Activated CD4-positive, alpha-beta T cell treated with anti-CD3 and anti-CD28 coated beads, Interleukin-2, amount 50 U/mL, for 4 hours (primary cell): ENCODE data around the gene DOCK2.

ENCODE experiments used
- DNase-seq, 2 experiments: peaks; one replicate each; pipeline ENCODE4 v3.0.0-alpha.2; 2020

The DOCK2 gene

GRCh38 chr5:169911448-169912212, 274.6 kb downstream of the DOCK2 start:
- no peak for DNase-seq

DNA sequence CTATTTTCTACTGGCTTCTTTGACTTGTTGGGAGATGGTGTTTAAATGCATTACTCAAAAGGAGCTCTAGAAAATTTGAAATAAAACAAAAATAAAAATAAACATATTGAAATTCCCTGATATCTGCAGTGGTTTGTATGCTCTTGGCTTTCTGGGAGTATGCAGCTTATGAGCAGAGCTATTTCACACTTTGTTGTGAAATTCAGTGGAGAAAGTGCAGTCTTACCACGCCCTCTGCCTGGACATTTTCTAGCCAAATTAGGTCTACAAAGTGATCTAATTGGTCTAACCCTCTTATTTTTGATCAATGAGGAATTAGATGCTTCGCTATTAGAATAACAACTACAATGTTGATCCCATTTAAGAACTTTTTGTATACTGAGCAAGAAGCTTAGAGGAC, 276.4 kb downstream of the DOCK2 start:
- no peak for DNase-seq

DNA sequence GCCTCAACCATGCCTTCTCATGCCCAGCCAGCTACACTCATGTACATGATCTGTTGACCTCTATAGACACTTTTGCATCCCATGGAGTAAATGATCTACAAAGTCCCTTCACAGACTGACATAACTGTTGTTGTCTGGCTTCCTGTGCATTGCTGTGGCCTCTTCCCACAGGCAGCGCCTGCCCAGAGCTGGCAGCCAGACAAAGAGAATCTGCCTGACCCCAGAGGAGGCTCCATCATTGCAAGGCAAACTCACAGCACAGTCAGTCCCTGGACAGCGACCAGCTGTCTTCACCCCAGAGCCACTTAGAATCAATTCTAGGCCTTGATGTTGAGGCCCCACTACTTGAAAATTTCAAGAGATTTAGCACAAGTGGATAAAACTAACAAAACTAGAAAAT, 277.7 kb downstream of the DOCK2 start:
- DNase-seq = no peak

GRCh38 chr5:169917500-169917899, 280.4 kb downstream of the DOCK2 start:
- no peak for DNase-seq

GRCh38 chr5:169918228-169918627, 281.2 kb downstream of the DOCK2 start:
- no peak for DNase-seq

- DNase-seq = no peak
These were observed 283.4 kb downstream of the DOCK2 start for GRCh38 chr5:169920474-169920873.

GRCh38 chr5:169921384-169921783, 284.3 kb downstream of the DOCK2 start:
- DNase-seq = no peak

GRCh38 chr5:169921949-169922348, 284.9 kb downstream of the DOCK2 start:
- no peak for DNase-seq

DNA sequence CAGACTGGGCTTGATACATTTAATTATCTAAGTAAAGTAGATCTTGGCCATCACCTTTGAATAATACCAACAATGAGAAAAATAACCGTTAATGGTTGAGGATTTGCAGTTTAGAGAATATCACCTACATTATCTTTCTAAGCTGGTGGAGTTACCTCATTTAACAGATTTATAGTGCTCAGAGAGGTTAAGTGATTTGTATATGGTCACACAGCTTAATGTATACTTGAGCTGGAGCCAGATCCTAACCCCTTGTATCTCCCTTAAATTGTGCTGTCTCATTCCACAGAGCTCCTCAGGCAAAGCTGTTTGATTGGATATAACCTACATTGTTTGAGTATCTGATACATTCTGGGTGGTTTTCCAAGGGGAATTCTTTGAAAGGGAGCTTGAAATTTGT, 285.4 kb downstream of the DOCK2 start:
- DNase-seq = no peak

DNA sequence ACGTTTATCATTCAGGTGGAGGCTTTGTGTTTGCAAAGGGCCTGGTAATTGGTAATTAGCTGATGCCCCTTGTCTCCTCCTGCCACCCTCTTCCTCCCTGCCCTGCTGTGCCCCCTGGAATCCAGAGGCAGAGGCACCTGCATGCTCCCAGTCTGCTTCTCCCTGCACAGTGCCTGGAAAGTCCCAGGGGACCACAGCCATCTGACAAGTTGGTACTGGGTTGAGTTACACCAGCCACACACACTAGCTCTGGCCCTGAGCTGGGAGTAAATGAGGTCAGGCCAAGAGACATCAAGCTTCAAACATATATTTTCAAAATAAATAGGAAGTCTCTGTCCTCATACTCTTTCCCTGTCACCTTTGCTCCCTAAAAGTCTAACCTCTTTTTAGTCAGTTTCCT, 286.9 kb downstream of the DOCK2 start:
- DNase-seq = no peak

DNA sequence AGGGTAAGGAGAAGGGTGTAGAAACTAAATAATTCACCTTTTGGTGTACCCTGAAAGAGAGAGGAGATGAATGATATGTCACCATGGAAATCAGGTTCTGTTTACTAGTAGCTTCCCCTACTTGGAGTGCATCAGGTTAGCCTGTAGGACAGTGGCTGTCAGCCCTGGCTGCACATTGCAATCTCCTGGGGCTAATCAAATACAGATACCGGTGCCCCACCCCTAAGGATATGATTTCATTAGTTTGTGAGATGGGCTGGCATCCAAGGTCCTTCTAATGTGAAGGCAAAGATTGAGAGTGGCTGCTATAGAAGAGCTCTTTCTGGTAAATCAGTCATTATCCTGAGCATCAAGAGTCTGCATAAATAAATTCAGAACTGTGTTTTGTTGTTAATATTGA, 296.1 kb downstream of the DOCK2 start:
- no peak for DNase-seq

- DNase-seq = no peak
These were observed 296.5 kb downstream of the DOCK2 start for GRCh38 chr5:169933616-169934015.

DNA sequence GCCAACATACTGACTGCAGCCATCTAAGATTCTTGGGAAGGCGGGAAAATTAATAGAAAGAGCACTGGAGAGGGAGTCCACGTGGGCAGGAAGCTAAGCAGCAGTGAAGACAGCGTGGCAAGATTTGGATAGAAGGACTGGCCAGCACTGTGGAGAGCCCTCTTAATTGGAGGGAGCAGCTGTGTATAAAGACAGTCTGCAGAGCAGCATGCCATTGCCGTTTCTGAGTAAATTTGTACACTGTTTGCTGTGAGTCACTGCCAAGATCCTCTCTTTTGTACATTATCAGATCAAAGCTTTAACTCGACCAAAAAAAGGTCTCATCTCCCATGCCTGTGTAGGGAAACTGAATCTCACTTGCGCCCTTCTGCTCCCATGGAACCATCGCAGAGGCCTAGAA, 297.9 kb downstream of the DOCK2 start:
- DNase-seq = no peak

DNA sequence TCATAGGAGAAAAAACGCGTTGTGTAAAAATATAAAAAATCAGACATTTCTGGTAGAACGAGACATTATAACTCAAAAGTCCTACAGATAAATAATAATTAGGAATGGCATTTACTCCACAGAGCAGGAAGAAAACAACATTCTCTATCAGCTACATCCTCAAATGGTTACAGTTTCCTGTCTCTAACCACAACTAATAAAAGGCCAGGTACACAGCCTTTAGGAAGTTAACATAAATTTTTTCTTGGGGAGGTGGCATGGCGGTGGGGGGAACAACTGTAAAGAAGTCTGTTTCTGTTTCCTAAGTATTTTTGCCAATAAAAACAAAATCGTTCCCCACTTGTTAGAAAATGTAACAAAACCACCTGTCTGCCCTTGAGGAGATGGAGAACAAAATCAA, 298.7 kb downstream of the DOCK2 start:
- no peak for DNase-seq

DNA sequence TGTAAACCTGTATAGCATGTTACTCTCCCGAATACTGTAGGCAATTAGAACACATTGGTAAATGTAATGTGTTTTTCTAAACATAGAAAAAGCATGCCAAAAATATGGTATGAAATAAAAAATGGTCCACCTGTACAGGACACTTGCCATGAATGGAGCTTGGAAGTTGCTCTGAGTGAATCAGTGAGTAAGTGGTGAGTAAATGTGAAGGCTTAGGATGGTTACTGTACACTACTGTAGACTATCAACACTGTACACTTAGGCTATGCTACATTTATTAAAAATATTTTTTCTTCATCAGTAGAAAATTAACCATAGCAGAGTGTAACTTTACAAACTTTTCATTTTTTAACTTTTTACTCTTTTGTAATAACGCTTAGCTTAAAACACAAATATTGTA, 301.4 kb downstream of the DOCK2 start:
- no peak for DNase-seq

GRCh38 chr5:169939731-169940130, 302.7 kb downstream of the DOCK2 start:
- no peak for DNase-seq

DNA sequence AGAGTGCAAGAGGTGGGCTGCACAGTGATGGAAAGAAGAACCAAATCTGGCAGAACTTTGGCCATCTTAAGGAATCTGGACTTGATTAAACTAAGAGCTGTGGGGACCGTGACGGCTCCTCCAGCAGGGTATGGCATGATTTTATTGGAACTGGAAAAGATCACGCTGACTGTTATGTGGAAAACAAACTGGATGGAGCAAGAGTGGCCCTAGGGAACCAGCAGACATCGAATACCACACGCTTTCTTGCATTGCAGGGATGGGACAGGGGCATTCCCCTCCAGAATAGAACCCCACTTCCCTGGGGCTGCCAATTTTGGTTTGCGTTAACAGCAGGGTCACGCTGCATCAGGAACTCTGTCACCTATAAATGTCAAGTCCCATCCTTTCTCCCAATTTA, 304.5 kb downstream of the DOCK2 start:
- DNase-seq = no peak

DNA sequence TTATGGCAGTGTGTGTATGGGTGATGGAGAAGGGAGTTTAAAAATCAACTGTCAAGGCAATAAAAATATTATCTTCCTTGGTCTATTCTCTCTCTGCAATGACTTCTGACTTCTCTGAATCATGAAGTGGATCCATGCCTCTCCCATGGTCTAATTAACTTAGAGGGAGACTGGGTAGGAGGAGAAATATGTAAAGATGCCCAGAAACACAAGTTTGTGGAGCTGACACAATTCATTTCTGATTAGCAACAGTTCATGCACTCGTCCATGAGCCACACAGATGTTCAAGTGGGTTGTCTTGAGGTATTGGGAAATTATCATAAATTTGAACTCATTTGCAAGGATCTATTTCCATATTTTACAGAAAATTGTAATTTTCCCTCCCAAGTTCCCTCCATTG, 305.1 kb downstream of the DOCK2 start:
- no peak for DNase-seq

- DNase-seq = no peak
These were observed 306.0 kb downstream of the DOCK2 start for GRCh38 chr5:169943026-169943425.

GRCh38 chr5:169944115-169944514, 307.0 kb downstream of the DOCK2 start:
- no peak for DNase-seq

- DNase-seq = no peak
These were observed 308.0 kb downstream of the DOCK2 start for GRCh38 chr5:169944922-169945680.

DNA sequence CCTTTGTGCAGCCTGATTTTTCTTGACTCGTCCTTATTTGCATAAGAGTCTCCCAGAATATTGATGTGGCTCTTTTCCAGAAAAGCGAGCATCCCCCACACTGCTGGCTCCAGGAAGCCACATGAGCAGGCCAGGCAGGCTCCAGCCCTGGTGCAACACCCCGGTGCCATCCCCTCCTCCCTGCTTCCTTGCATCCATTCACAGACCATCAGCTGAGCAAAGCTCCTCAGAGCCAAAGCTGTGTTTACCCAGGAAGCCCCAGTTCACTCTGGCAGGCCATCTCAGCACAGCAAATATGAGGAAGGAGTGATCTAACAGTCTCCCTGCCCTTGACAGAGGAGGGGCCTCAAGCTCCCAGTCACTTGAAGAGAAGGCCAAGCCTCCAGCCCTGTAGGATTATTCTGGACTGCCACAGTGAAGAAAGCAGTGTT, 308.8 kb downstream of the DOCK2 start:
- DNase-seq = no peak

DNA sequence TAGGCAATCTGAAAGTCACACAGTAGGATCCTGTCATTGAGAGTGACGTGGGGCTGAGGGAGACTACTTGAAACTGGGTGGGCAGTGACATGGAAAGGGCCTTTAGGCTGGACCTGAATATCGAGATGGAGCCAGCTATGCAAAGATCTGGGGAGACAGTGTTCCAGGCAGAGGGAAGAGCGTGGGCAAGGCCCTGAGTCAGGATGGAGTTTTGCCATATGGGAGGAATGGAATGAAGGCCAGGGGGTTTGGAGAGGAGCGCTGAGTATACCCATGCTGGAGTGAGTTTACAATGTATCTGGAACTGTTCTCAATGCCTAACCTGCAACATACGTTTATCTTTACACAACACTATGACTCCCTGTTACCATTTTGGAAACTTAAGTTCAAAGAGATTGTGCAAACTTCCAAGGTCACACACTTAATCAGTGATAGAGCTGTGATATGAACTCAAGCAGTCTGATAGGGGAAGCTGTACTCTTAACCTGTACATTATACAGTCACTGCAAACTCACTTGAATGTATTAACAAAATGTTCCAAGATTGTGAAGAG, 309.7 kb downstream of the DOCK2 start:
- DNase-seq = no peak

GRCh38 chr5:169950333-169950732, 313.3 kb downstream of the DOCK2 start:
- DNase-seq = no peak
